Neural progenitor cell (in vitro differentiated cells): ENCODE measurements around the gene SEL1L3.

Experiments used
- CTCF ChIP-seq: fragments of 200-600 bp; sonication (generic); IDR thresholded peaks from 2 replicates; pipeline ENCODE4 v1.5.1; 2017; ENCODE audit warnings: antibody characterized with exemption, mild to moderate bottlenecking
- EZH2 ChIP-seq: fragments of 200-600 bp; sonication (generic); IDR thresholded peaks from 2 replicates; pipeline ENCODE4 v1.6.1; 2017; ENCODE audit warnings: antibody characterized with exemption, mild to moderate bottlenecking, moderate library complexity

GRCh38 chr4:25874655-25875054 lies 11.9 kb upstream of the SEL1L3 start:
- no peak for TF ChIP-seq CTCF
- no peak for TF ChIP-seq EZH2
